ENCODE results near the gene ERCC4.
"Not testable (repeated sequence)": the region's sequence is repeated elsewhere in the genome, so short reads cannot be mapped to it uniquely, and the experiment has no call there.

Gene ERCC4

GRCh38 chr16:13919683-13920509, at the start of gene ERCC4:
TSS of gene ERCC4 (plus strand) at chr16:13920154. CDS start at chr16:13920166, 12 bp downstream.
- peak; percentile 99 for DNase-seq

DNA sequence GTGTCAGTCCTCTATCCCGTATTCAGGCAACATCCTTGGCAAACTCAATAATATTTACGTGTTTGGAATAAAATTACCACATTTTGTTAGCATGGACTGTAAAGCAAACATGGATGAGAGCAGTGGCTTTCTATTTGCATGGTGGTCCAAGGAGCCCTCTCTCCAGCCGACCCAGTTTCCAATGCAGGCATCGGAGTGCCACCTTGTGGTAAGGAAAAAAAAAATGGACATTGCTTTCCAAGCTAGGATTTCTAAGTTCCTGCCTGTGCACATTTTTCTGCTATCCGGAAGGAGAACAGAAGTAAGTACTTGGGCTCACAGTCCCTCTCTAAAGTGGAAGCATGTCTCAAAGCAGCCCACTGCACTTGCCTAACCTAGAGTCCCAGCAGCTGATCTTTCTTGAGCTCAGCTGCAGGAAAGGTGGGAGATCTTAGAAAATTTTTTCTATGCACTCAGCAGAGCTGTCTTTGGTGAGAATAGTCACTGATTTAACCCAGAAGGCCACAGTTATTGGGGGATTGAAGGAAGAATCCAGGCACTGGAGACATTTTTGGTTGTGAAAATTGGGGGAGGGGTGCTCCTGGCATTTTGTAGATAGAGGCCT, 46.0 kb upstream of the ERCC4 start:
- peak; percentile 14 for DNase-seq

DNA sequence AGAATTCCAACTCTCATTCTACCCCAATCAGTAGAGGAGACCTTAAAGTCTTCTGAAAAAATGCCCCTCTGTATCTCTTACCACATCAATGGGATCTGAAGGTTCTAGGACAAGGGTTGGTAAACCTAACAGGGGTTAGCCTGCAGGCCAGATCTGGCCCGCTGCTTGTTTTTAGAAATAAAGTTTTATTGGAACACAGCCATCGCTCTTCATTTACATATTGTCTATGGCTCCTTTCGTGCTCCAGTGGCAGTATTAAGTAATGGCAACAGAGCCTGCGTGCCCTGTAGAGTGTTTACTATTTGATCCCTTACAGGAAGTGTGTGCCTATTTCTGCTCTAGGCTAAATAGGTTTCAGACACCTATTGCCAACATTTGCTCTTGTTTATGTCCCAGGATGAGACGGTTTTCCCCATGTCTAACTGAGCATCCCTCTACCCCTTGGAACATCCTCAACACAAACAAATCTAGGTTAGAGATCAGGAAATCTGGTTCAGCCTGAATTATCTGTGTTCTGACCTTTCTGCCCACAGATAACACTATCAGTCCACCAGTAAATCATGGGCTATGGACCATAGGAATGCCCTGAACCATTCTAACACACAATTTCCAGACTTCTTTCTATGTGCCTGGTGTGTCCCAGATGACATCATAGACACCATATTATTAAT, 44.2 kb upstream of the ERCC4 start:
- DNase-seq: no peak

- DNase-seq: no peak
Observed at GRCh38 chr16:13883276-13883675, 36.7 kb upstream of the ERCC4 start.

DNA sequence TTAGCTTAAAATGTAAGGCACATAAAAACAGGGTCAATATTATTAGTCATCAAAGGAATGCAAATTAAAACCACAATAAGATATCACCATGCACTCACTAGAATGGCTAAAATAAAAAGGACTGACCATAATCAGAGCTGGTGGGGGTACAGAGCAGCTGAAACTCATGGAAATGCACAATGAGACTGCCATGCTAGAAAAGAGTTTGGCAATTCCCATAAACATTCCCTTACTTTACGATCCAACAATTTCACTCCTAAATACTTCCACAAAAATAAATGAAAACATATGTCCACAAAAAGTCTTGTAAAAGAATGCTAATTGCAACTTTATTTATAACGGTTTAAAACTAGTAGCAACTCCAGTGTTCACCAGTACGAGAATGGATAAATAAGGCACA, 36.1 kb upstream of the ERCC4 start:
- no peak for DNase-seq

DNA sequence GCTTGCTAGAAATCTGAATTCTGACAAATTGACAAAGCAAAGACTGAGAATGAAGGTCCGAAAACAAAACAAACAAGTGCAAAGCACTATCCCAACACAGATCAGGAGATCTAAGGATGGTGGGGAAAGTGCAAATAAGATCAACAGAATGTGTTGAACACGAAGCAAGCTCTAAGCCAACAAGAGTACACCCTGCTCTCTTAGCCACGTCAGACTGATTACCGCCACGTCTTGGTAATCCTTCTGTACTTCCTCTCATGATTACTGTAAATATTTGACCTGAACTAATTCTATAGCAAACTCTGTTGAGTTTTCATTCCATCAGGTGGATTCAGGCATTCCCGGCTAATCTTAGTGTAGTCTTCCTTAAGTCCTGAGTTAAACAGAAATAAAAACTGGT, 34.3 kb upstream of the ERCC4 start:
- DNase-seq: no peak

DNA sequence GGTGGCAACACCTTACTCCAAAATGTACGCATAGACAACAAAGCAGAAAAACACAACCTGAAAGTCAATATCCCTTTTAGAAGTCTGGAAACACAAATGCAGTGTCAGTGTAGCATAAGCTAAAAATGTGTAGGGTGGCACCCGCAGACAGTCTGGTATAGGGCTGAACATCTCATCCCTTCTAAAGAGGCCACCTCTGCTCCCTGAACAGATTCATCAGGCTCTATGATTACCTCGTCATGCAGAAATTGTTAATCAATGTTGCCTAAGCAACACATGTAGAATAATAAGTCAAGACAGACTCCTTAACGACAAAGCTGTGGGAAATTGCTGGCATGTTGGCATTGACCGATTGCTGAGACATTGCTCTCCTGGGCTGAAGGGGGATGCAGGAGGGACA, 33.3 kb upstream of the ERCC4 start:
- DNase-seq: no peak

GRCh38 chr16:13889323-13889722, 30.6 kb upstream of the ERCC4 start:
- DNase-seq: not testable (repeated sequence)

GRCh38 chr16:13892301-13892700, 27.7 kb upstream of the ERCC4 start:
- no peak for DNase-seq

- no peak for DNase-seq
Observed at GRCh38 chr16:13895516-13895915, 24.4 kb upstream of the ERCC4 start.

DNA sequence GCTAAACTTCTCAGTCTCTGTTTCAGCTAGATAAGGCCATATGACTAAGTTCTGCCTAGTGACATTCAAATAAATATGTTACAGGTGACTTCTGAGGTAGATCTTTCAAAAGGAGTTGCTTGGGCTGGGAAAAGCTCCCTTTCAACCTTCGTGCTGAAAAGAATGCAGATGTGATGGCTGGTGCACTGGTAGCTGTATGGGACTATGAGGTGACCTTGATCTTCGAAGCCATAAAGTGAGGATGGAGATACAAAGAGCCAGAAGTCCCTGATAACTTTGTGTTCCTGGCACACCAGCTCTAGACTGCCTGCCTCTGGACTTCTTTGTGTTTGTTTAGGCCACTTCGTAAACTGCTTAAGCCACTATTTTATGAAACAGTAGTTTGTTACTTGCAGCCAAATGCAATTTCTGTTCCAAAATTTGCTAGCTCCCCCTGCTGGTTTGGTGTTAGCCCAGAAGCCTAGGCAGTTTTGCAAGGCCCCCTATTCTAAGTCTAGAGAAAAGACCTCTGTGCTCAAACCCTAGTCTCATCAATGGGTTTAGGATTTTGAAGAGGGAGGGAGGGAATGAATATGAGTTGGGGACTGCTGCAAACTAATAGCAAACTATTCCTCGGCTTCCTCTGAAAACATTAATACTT, 23.3 kb upstream of the ERCC4 start:
- DNase-seq: no peak

GRCh38 chr16:13897806-13898205, 22.1 kb upstream of the ERCC4 start:
- DNase-seq: no peak

- no peak for DNase-seq
Observed at GRCh38 chr16:13898233-13898632, 21.7 kb upstream of the ERCC4 start.

- no peak for DNase-seq
Observed at GRCh38 chr16:13902052-13902451, 17.9 kb upstream of the ERCC4 start.

DNA sequence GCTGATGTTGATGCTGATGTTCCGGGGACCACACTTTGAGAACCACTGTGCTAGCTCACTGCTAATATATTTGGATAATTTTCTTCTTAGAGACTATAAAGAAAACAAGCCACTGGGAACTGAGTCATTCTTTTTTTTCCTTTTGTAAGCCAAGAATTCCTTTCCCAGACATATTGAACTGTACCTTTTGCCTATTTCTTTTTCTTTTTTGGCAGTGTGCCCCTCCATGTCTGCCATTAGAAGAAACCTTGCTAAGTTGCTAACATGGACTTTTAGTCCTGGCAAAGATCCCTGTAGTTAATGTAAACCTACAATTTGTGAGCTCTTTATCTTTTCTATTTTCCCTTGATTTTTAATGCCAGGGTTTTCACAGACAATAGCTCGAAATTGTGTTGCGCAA, 17.3 kb upstream of the ERCC4 start:
- DNase-seq: no peak

DNA sequence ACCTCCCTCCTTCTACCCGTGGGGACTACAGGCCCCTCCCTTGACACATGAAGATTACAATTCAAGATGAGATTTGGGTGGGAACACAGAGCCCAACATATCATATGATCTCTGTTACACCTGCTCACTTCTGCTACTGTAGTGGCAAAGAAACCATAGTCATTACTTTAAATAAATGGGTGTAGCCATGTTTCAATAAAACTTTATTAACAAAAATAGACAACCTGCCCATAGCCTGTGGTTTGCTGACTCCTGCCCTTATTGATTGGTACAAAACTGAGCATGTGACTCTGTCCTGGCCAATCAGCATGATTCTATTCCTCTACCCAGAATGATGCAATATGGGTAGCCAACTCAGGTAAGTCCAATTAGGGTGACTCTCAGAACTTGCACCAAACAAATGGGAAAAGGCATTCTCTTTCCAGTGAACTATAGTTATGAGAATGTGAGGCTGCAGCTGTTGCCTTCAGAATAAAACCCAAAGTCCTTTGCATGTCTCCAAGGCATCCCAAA, 15.7 kb upstream of the ERCC4 start:
- DNase-seq: no peak

DNA sequence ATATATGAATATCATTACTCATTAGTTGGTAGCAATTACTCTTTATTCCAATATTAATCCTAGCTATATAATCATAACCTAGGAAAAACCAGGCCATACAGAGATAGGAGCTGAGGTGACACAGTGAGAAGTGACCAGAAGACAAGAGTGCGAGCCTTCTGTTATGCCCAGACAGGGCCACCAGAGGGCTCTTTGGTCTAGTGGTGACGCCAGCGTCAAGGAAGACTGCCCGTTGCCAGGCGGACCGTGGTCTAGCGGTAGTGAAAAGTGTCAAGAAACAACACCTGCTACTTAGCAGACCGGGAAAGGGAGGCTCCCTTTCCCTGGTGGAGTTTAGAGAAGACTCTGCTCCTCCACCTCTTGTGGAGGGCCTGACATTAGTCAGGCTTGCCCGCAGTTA, 15.1 kb upstream of the ERCC4 start:
- DNase-seq: not testable (repeated sequence)

DNA sequence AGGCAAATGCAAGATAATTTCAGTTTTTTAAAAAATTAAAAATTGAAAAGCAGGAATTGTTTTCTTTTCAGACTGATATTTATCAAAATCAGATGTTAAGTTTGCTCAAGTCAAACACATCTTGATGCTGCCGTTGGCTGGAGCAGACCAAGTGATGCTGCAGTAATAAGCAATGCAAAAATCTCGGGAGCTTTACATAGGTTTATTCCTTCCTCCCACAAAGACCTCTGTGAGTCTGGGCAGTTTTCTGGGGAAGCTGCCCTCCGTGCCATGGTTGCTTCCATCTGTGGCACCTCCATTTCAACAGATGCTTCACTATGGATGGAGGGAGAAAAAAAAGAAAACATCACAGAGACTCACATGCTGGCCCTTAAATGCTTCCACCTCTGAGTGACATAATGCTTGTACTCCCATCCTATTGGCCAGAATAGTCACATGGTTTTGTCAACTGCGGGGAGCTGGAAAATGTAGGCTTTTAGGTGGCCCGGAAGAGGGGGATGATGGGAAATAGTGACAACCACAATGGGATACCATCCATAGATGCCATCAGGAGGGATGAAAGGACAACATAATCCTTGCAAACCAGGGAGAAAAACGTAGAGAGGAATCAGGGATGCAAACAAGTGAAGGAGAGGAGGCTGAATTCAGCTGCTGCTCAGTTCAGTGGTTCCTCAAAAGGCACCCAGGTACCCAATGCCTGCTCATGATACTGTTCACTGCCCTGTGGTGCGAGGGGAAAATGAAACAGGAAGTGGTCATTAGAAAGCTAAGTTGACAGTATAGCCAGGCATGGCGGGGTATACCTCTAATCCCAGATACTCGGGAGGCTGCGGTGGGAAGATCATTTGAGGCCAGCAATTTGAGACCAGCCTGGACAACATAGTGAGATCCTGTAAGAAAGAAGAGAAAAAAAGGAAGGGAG, 13.5 kb upstream of the ERCC4 start:
- no peak for DNase-seq

GRCh38 chr16:13907431-13907830, 12.5 kb upstream of the ERCC4 start:
- no peak for DNase-seq

GRCh38 chr16:13909069-13909468, 10.9 kb upstream of the ERCC4 start:
- DNase-seq: no peak

GRCh38 chr16:13909872-13910303, 10.1 kb upstream of the ERCC4 start:
- DNase-seq: peak; percentile 6

GRCh38 chr16:13911306-13911705, 8.6 kb upstream of the ERCC4 start:
- DNase-seq: no peak

Measured in EL (cell line).